HG02970 (cell line): ENCODE results near the gene TAGAP.
"Not testable (repeated sequence)": the region's sequence is repeated elsewhere in the genome, so short reads cannot be mapped to it uniquely, and the experiment has no call there.

Source experiments
- ATAC-seq: cut with Tn5 transposase; IDR thresholded peaks from one replicate; pipeline ENCODE4 v1.9.1; 2021; ENCODE audit warnings: mild to moderate bottlenecking, moderate library complexity, moderate number of reproducible peaks; ENCODE audit not compliant: unreplicated experiment, low FRiP score

Gene TAGAP

GRCh38 chr6:159017757-159018559 is 26.8 kb downstream of the TAGAP start:
- ATAC-seq = no peak

GRCh38 chr6:159014406-159014805 is 30.4 kb downstream of the TAGAP start:
- no peak for ATAC-seq

- ATAC-seq = no peak
Observed at GRCh38 chr6:159013229-159013628, 31.6 kb downstream of the TAGAP start.

- ATAC-seq = no peak
Observed at GRCh38 chr6:159012201-159012600, 32.6 kb downstream of the TAGAP start.

- not testable (repeated sequence) for ATAC-seq
Observed at GRCh38 chr6:159010037-159010612, 34.7 kb downstream of the TAGAP start.

- ATAC-seq = no peak
Observed at GRCh38 chr6:159008656-159009288, 36.0 kb downstream of the TAGAP start.

- ATAC-seq = no peak
Observed at GRCh38 chr6:159007510-159007909, 37.3 kb downstream of the TAGAP start.

GRCh38 chr6:159005436-159005835 is 39.4 kb downstream of the TAGAP start:
- ATAC-seq = no peak

GRCh38 chr6:159004592-159004991 is 40.2 kb downstream of the TAGAP start:
- no peak for ATAC-seq

GRCh38 chr6:159002432-159003155 is 42.2 kb downstream of the TAGAP start:
- no peak for ATAC-seq

GRCh38 chr6:158999666-159000403 is 45.0 kb downstream of the TAGAP start, which contains the start of gene RSPH3:
RSPH3 (minus strand) TSS chr6:159000202; CDS start chr6:158999550, 652 bp downstream.
- ATAC-seq = peak; percentile 93

- no peak for ATAC-seq
Observed at GRCh38 chr6:158999154-158999665, 45.6 kb downstream of the TAGAP start.

- ATAC-seq = no peak
Observed at GRCh38 chr6:158996856-158997255, 47.9 kb downstream of the TAGAP start.

- no peak for ATAC-seq
Observed at GRCh38 chr6:158993639-158994038, 51.2 kb downstream of the TAGAP start.

GRCh38 chr6:158991017-158991723 is 53.6 kb downstream of the TAGAP start:
- ATAC-seq = no peak

- not testable (repeated sequence) for ATAC-seq
Observed at GRCh38 chr6:158989711-158990110, 55.1 kb downstream of the TAGAP start.

GRCh38 chr6:158988477-158988876 is 56.3 kb downstream of the TAGAP start:
- ATAC-seq = no peak

GRCh38 chr6:158987657-158988056 is 57.1 kb downstream of the TAGAP start:
- no peak for ATAC-seq
